Right renal cortex interstitium (tissue), 3 donors: ENCODE measurements around the gene SLC16A3. TPM values are rescaled to one million over a fixed set of nuclear protein-coding genes. Genes with fewer than 3 reads are reported as not detected.

Experiments used
- DNase-seq, 3 donors: peaks; one replicate each; pipeline ENCODE4 v3.0.0-alpha.2; 2013; ENCODE audit warnings: low read depth in 3 of 3, low spot score in 2 of 3
- polyA plus RNA-seq, 3 donors: library from polyadenylated mRNA; unstranded; fragments of 120-200 nt; gene quantifications; one replicate each; pipeline ENCODE4 v1.2.1, GENCODE V29; 2013; ENCODE audit not compliant: insufficient read length in 3 of 3

SLC16A3 gene
- polyA plus RNA-seq, 3 donors: 6.2 to 7.3 (median 6.3) TPM

GRCh38 chr17:82221341-82221902 is 7.4 kb upstream of the SLC16A3 start:
- DNase-seq: no peak

GRCh38 chr17:82222816-82223215 is 6.0 kb upstream of the SLC16A3 start:
- no peak for DNase-seq

GRCh38 chr17:82223517-82223916 is 5.3 kb upstream of the SLC16A3 start:
- DNase-seq: no peak

- DNase-seq: no peak
Observed at GRCh38 chr17:82224666-82225065, 4.2 kb upstream of the SLC16A3 start.

GRCh38 chr17:82225368-82226029 is 3.3 kb upstream of the SLC16A3 start:
- no peak for DNase-seq

GRCh38 chr17:82226146-82226808 is 2.6 kb upstream of the SLC16A3 start:
- DNase-seq: no peak

GRCh38 chr17:82226809-82227628 is 1.8 kb upstream of the SLC16A3 start:
- no peak for DNase-seq

GRCh38 chr17:82227629-82228277 is 1.1 kb upstream of the SLC16A3 start:
- DNase-seq: no peak

GRCh38 chr17:82228278-82228841 is 482 bp upstream of the SLC16A3 start:
- DNase-seq: no peak

GRCh38 chr17:82229698-82230608 is 1.1 kb downstream of the SLC16A3 start:
- no peak for DNase-seq

GRCh38 chr17:82230609-82231311 is 1.9 kb downstream of the SLC16A3 start:
- DNase-seq: no peak

- no peak for DNase-seq
Observed at GRCh38 chr17:82231312-82231561, 2.4 kb downstream of the SLC16A3 start.

- no peak for DNase-seq
Observed at GRCh38 chr17:82231562-82232321, 2.9 kb downstream of the SLC16A3 start.

- DNase-seq: no peak
Observed at GRCh38 chr17:82232322-82232820, 3.5 kb downstream of the SLC16A3 start.

- DNase-seq: no peak
Observed at GRCh38 chr17:82232876-82233785, 4.3 kb downstream of the SLC16A3 start.

GRCh38 chr17:82234211-82235055 is 5.6 kb downstream of the SLC16A3 start:
- DNase-seq: no peak
